Measurements from ENCODE around the gene GPX4. TPM values are rescaled to one million over a fixed set of nuclear protein-coding genes. Genes with fewer than 3 reads are reported as not detected.

GPX4 gene
- total and polyA plus RNA-seq, 9 of the 15 experiments (the other 6 are each of a cell fraction or from before 2014, with no cell fraction given) = 61.4 to 661 (median 349) TPM

DNA sequence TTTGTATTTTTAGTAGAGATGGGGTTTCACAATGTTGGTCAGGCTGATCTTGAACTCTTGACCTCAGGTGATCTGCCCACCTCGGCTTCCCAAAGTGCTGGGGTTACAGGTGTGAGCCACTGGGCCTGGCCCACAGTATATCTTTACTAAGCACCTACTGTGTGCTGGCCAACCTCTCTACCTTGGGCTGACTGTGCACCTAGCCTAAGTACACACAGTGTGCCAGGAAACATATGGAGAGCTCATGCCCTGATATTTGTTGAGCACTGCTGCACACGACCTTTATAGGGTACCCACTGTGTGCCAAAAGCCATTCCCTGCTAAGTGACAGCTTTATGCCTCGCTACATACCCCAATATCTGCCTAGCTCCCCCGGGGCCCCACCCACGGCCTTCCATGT lies 43.1 kb upstream of the GPX4 start:
- 74% methylated on average over 5 of the region's 5 CpGs for WGBS (ENCODE audit: insufficient coverage, low coverage, missing lambda C conversion rate)

DNA sequence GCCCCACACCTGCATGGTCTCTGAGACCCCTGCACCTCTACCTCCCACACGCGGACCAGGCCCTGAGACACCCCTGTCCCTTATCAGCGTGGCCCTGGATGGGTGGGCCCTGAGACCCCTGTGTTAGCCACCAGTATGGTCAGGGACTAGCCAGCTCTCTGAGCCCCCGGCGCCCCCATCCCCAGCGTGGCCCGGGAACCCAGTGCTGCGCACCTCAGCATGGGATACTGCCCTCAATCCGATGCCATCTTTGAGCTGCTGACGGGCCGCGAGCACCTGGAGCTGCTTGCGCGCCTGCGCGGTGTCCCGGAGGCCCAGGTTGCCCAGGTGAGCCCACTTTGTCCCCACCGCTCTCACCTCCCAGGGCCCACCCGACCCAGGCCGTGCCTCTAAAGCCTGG lies 41.8 kb upstream of the GPX4 start:
- in situ Hi-C loops (cut with MboI) = no loop called here
- no peak overlapping the region for H3K4me2 ChIP-seq (ENCODE audit: insufficient read depth, low read length)
- no peak overlapping the region for H3K27ac ChIP-seq (ENCODE audit: extremely low read depth, low read depth, low read length)
- FAIRE-seq = no peak
- TF ChIP-seq TAL1 (IDR thresholded peaks at IDR 0.05) (no peak), ZNF124 (CRISPR knock-in tag; IDR thresholded peaks at IDR 0.05) (no peak), POLR2G (IDR thresholded peaks at IDR 0.05; ENCODE audit: low read depth, low read length) (0 out of 2 replicates have a peak, but pooled peaks have one; percentile 45), RBFOX2 (IDR thresholded peaks at IDR 0.05; ENCODE audit: low read depth, low read length) (peak; percentile 32; the same call in 1 of the 2 replicates)
- H3K9me3 ChIP-seq (replicated peaks; ENCODE audit: control insufficient read depth, insufficient read depth, low read depth, low read length) = no peaks in the 10 kb centered on the region
- H4K20me1 ChIP-seq (replicated peaks; ENCODE audit: control insufficient read depth, insufficient read depth, low read length) = no peaks in the 10 kb centered on the region
- H3K4me1 ChIP-seq (replicated peaks in 1 of 2; ENCODE audit: control insufficient read depth in 2 of 2, insufficient read depth in 2 of 2, low read length in 2 of 2) = peaks cover 9 to 55% of the 10 kb centered on the region in 2 experiments
- H2AFZ ChIP-seq (ENCODE audit: low read depth, low read length) = no peak overlapping the region
- POLR2A ChIA-PET = interaction anchor here (0.5 to 1.1 kb wide), 2 partner anchors 7 to 36 kb away, joined by 3 to 4 read pairs; no protein-coding TSS in a partner anchor
- CTCF ChIA-PET (ENCODE audit: low intra/inter-chr PET ratio) = no interaction called here
- H3K36me3 ChIP-seq (ENCODE audit: control insufficient read depth, insufficient read depth, low read length) = peaks cover 45% of the 10 kb centered on the region
- ATAC-seq = no peak
- WGBS (ENCODE audit: insufficient coverage, low coverage, missing lambda C conversion rate) = 93% methylated on average over 20 of the region's 20 CpGs
- H3K9ac ChIP-seq (ENCODE audit: insufficient read depth in 1 of 2, low read depth in 2 of 2, low read length in 2 of 2) = peak overlapping the region in 1 of 2 experiments; percentile 37; a peak in 1 of 4 replicates
- no peaks in the 10 kb centered on the region for H3K79me2 ChIP-seq (ENCODE audit: control insufficient read depth, insufficient read depth, low read length)
- H3K27me3 ChIP-seq (ENCODE audit: control insufficient read depth in 2 of 2, insufficient read depth in 2 of 2, low read length in 2 of 2) = no peaks in the 10 kb centered on the region
- no peaks in the 10 kb centered on the region for H3K9me1 ChIP-seq (ENCODE audit: control insufficient read depth, insufficient read depth, low read length)
- BruUV-seq (replicated peaks) = no TSS peak
- no peak for DNase-seq (ENCODE audit: extremely low read depth in 1 of 4, low spot score in 3 of 4)
- H3K4me3 ChIP-seq = no peak overlapping the region
- intact Hi-C loops (cut with micrococcal nuclease) = no loop called here

More for the DNA sequence above, 43.1 kb upstream of the GPX4 start:
- no peak overlapping the region for H3K4me3 ChIP-seq
- TF ChIP-seq ZNF589 (CRISPR knock-in tag; IDR thresholded peaks at IDR 0.05; ENCODE audit: low read depth) (no peak), CREM (IDR thresholded peaks at IDR 0.05; ENCODE audit: low read depth) (no peak), ZNF212 (CRISPR knock-in tag; IDR thresholded peaks at IDR 0.05) (no peak), SMARCC2 (IDR thresholded peaks at IDR 0.05; ENCODE audit: low read depth) (no peak), ZKSCAN1 (IDR thresholded peaks at IDR 0.05; ENCODE audit: low read depth, low read length) (peak; percentile 94), ZFP36 (IDR thresholded peaks at IDR 0.05; ENCODE audit: low read depth, low read length, partially characterized antibody) (no peak), MIER1 (IDR thresholded peaks at IDR 0.05; ENCODE audit: low read depth) (no peak)
- peaks cover 55% of the 10 kb centered on the region for H3K36me3 ChIP-seq (ENCODE audit: control insufficient read depth, insufficient read depth, low read length)
- ATAC-seq = no peak
- FAIRE-seq = no peak
- H4K20me1 ChIP-seq (replicated peaks; ENCODE audit: control insufficient read depth, insufficient read depth, low read length) = no peaks in the 10 kb centered on the region
- H3K9ac ChIP-seq (ENCODE audit: insufficient read depth in 1 of 2, low read depth in 2 of 2, low read length in 2 of 2) = no peak overlapping the region
- no peak overlapping the region for H3K4me2 ChIP-seq (ENCODE audit: insufficient read depth, low read length)
- CTCF ChIA-PET (ENCODE audit: low intra/inter-chr PET ratio) = no interaction called here
- BruUV-seq (replicated peaks) = no TSS peak
- H2AFZ ChIP-seq (ENCODE audit: low read depth, low read length) = no peak overlapping the region
- no peak overlapping the region for H3K27ac ChIP-seq (ENCODE audit: extremely low read depth, low read depth, low read length)
- intact Hi-C loops (cut with micrococcal nuclease) (no loop called here), in situ Hi-C loops (cut with MboI) (no loop called here)
- no peak for DNase-seq (ENCODE audit: extremely low read depth in 1 of 4, low spot score in 3 of 4)
- H3K79me2 ChIP-seq (ENCODE audit: control insufficient read depth, insufficient read depth, low read length) = no peaks in the 10 kb centered on the region
- H3K4me1 ChIP-seq (replicated peaks in 1 of 2; ENCODE audit: control insufficient read depth in 2 of 2, insufficient read depth in 2 of 2, low read length in 2 of 2) = peaks cover 3 to 48% of the 10 kb centered on the region in 2 experiments; a peak in 3 of 5 replicates
- POLR2A ChIA-PET = interaction anchor here (0.6 kb wide), 1 partner anchor 9 kb away, joined by 3 read pairs; no protein-coding TSS in a partner anchor
- no peaks in the 10 kb centered on the region for H3K9me3 ChIP-seq (replicated peaks; ENCODE audit: control insufficient read depth, insufficient read depth, low read depth, low read length)
- no peaks in the 10 kb centered on the region for H3K9me1 ChIP-seq (ENCODE audit: control insufficient read depth, insufficient read depth, low read length)
- no peaks in the 10 kb centered on the region for H3K27me3 ChIP-seq (ENCODE audit: control insufficient read depth in 2 of 2, insufficient read depth in 2 of 2, low read length in 2 of 2)
